HepG2 (cell line): ENCODE data around the gene FKBP10. TPM values are rescaled to one million over a fixed set of nuclear protein-coding genes. Genes with fewer than 3 reads are reported as not detected.

Source experiments
- BORCS8-MEF2B ChIP-seq: sonication (generic); formaldehyde crosslinking; IDR thresholded peaks from 2 replicates; pipeline ENCODE4 v1.8.0; 2022; ENCODE audit warnings: mild to moderate bottlenecking, missing genetic modification reagents
- KLF13 ChIP-seq: sonication (generic); formaldehyde crosslinking; IDR thresholded peaks from 2 replicates; pipeline ENCODE4 v1.4.0; 2020; ENCODE audit warnings: mild to moderate bottlenecking, missing genetic modification reagents
- SSRP1 ChIP-seq: IDR thresholded peaks from 2 replicates; pipeline ENCODE4 v1.6.1; 2016; ENCODE audit warnings: control low read depth
- ZC3H4 ChIP-seq: sonication (generic); formaldehyde crosslinking; IDR thresholded peaks from 2 replicates; pipeline ENCODE4 v1.4.0; 2020; ENCODE audit warnings: missing genetic modification reagents, borderline replicate concordance
- ZMYM4 ChIP-seq: sonication (generic); formaldehyde crosslinking; IDR thresholded peaks from 2 replicates; pipeline ENCODE4 v1.8.1; 2023; ENCODE audit warnings: mild to moderate bottlenecking, missing genetic modification reagents
- ZNF564 ChIP-seq: sonication (generic); formaldehyde crosslinking; IDR thresholded peaks from 2 replicates; pipeline ENCODE4 v1.8.1; 2023; ENCODE audit warnings: mild to moderate bottlenecking, missing genetic modification reagents
- ZNF749 ChIP-seq: sonication (generic); formaldehyde crosslinking; IDR thresholded peaks from 2 replicates; pipeline ENCODE4 v1.8.0; 2022; ENCODE audit warnings: mild to moderate bottlenecking, missing genetic modification reagents, moderate library complexity, borderline replicate concordance
- polyA plus RNA-seq, 8 experiments: library from polyadenylated mRNA; depleted of rRNA in 3 of 8; stranded (reverse) in 7 of 8; unstranded in 1 of 8; fragments of >200 nt; fragmentation: Illumina TruSeq in 4 of 8; extraction: Trizol in 4 of 8; gene quantifications; 2 replicates each; pipeline versions ENCODE4 v1.2.1 to v1.2.3, GENCODE V29; 2011 to 2016; ENCODE audit warnings: low read depth in 4 of 8, missing spikeins in 1 of 8, mixed read lengths in 1 of 8; ENCODE audit not compliant: insufficient read depth in 1 of 8
- total RNA-seq, 5 experiments: library from RNA; depleted of rRNA; stranded (reverse); fragments of >200 nt; fragmentation: Illumina TruSeq; extraction: Trizol; gene quantifications; 2 replicates each; pipeline ENCODE4 v1.2.3, GENCODE V29; 2016; ENCODE audit warnings: low read depth in 1 of 5
- TF ChIP-seq, protein P1 (sequence below): sonication (generic); formaldehyde crosslinking; IDR thresholded peaks from 2 replicates; pipeline ENCODE4 v1.4.0; 2020; ENCODE audit warnings: missing genetic modification reagents
- TF ChIP-seq, protein P2 (sequence below): sonication (generic); formaldehyde crosslinking; IDR thresholded peaks from 2 replicates; pipeline ENCODE4 v1.4.0; 2020; ENCODE audit warnings: mild to moderate bottlenecking, missing genetic modification reagents
- TF ChIP-seq, protein P3 (sequence below), 2 experiments: sonication (generic) in 1 of 2; formaldehyde crosslinking in 1 of 2; IDR thresholded peaks; 2 replicates each; pipeline versions ENCODE4 v1.5.1 to v1.6.1; 2011 to 2020; ENCODE audit warnings: borderline replicate concordance in 1 of 2, low read depth in 1 of 2, low read length in 1 of 2, mild to moderate bottlenecking in 1 of 2, missing genetic modification reagents in 1 of 2, moderate library complexity in 1 of 2
- TF ChIP-seq, protein P4 (sequence below): sonication (generic); formaldehyde crosslinking; IDR thresholded peaks from 2 replicates; pipeline ENCODE4 v1.5.0; 2020; ENCODE audit warnings: mild to moderate bottlenecking, missing genetic modification reagents, borderline replicate concordance
- TF ChIP-seq, protein P5 (sequence below): sonication (generic); formaldehyde crosslinking; IDR thresholded peaks from 2 replicates; pipeline ENCODE4 v1.4.0; 2020; ENCODE audit warnings: missing genetic modification reagents

The FKBP10 gene
- total and polyA plus RNA-seq, 2 of the 13 experiments (the other 11 are each of a cell fraction or from before 2014, with no cell fraction given), result 149 to 573 TPM

DNA sequence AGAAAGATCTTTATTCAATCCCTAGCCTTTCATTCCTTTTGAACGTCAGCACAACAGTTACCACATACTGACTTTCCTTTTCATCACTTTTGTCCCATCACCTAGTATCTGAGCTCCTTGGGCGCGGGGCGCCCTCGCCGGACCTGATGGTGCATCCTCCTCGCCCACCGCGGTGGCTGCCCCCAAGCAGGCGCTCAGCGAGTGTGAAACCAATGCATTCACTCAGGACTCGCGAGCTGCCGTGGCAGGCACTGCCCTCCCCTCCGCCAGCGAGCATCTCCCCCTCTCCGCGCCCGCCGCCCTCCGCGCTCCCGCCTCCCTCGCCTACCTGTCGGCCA, 51.7 kb downstream of the FKBP10 start (continued):
- TF ChIP-seq ZC3H4 (CRISPR knock-in tag) (no peak), ZMYM4 (CRISPR knock-in tag) (no peak), ZNF749 (no peak), SSRP1 (CRISPR knock-in tag) (no peak), KLF13 (CRISPR knock-in tag) (no peak), ZNF564 (CRISPR knock-in tag) (no peak), BORCS8-MEF2B (0 out of 2 replicates have a peak, but pooled peaks have one; percentile 12)
- TF ChIP-seq, protein P1, sequence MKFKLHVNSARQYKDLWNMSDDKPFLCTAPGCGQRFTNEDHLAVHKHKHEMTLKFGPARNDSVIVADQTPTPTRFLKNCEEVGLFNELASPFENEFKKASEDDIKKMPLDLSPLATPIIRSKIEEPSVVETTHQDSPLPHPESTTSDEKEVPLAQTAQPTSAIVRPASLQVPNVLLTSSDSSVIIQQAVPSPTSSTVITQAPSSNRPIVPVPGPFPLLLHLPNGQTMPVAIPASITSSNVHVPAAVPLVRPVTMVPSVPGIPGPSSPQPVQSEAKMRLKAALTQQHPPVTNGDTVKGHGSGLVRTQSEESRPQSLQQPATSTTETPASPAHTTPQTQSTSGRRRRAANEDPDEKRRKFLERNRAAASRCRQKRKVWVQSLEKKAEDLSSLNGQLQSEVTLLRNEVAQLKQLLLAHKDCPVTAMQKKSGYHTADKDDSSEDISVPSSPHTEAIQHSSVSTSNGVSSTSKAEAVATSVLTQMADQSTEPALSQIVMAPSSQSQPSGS, result no peak
- TF ChIP-seq, protein P2, sequence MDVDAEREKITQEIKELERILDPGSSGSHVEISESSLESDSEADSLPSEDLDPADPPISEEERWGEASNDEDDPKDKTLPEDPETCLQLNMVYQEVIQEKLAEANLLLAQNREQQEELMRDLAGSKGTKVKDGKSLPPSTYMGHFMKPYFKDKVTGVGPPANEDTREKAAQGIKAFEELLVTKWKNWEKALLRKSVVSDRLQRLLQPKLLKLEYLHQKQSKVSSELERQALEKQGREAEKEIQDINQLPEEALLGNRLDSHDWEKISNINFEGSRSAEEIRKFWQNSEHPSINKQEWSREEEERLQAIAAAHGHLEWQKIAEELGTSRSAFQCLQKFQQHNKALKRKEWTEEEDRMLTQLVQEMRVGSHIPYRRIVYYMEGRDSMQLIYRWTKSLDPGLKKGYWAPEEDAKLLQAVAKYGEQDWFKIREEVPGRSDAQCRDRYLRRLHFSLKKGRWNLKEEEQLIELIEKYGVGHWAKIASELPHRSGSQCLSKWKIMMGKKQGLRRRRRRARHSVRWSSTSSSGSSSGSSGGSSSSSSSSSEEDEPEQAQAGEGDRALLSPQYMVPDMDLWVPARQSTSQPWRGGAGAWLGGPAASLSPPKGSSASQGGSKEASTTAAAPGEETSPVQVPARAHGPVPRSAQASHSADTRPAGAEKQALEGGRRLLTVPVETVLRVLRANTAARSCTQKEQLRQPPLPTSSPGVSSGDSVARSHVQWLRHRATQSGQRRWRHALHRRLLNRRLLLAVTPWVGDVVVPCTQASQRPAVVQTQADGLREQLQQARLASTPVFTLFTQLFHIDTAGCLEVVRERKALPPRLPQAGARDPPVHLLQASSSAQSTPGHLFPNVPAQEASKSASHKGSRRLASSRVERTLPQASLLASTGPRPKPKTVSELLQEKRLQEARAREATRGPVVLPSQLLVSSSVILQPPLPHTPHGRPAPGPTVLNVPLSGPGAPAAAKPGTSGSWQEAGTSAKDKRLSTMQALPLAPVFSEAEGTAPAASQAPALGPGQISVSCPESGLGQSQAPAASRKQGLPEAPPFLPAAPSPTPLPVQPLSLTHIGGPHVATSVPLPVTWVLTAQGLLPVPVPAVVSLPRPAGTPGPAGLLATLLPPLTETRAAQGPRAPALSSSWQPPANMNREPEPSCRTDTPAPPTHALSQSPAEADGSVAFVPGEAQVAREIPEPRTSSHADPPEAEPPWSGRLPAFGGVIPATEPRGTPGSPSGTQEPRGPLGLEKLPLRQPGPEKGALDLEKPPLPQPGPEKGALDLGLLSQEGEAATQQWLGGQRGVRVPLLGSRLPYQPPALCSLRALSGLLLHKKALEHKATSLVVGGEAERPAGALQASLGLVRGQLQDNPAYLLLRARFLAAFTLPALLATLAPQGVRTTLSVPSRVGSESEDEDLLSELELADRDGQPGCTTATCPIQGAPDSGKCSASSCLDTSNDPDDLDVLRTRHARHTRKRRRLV, result no peak
- TF ChIP-seq, protein P3, sequence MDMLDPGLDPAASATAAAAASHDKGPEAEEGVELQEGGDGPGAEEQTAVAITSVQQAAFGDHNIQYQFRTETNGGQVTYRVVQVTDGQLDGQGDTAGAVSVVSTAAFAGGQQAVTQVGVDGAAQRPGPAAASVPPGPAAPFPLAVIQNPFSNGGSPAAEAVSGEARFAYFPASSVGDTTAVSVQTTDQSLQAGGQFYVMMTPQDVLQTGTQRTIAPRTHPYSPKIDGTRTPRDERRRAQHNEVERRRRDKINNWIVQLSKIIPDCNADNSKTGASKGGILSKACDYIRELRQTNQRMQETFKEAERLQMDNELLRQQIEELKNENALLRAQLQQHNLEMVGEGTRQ (IDR thresholded peaks at IDR 0.05; ENCODE audit: low read depth, low read length), result no peak
- TF ChIP-seq, protein P3 (CRISPR knock-in tag; IDR thresholded peaks at IDR 0.05; ENCODE audit: borderline replicate concordance), result no peak
- TF ChIP-seq, protein P4, sequence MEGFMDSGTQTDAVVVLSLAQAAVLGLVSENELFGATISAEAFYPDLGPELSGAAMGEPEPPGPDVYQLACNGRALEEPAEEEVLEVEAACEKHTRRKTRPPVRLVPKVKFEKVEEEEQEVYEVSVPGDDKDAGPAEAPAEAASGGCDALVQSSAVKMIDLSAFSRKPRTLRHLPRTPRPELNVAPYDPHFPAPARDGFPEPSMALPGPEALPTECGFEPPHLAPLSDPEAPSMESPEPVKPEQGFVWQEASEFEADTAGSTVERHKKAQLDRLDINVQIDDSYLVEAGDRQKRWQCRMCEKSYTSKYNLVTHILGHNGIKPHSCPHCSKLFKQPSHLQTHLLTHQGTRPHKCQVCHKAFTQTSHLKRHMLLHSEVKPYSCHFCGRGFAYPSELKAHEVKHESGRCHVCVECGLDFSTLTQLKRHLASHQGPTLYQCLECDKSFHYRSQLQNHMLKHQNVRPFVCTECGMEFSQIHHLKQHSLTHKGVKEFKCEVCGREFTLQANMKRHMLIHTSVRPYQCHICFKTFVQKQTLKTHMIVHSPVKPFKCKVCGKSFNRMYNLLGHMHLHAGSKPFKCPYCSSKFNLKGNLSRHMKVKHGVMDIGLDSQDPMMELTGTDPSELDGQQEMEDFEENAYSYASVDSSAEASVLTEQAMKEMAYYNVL (CRISPR knock-in tag), result no peak; the same call in 1 of the 2 replicates
- TF ChIP-seq, protein P5, sequence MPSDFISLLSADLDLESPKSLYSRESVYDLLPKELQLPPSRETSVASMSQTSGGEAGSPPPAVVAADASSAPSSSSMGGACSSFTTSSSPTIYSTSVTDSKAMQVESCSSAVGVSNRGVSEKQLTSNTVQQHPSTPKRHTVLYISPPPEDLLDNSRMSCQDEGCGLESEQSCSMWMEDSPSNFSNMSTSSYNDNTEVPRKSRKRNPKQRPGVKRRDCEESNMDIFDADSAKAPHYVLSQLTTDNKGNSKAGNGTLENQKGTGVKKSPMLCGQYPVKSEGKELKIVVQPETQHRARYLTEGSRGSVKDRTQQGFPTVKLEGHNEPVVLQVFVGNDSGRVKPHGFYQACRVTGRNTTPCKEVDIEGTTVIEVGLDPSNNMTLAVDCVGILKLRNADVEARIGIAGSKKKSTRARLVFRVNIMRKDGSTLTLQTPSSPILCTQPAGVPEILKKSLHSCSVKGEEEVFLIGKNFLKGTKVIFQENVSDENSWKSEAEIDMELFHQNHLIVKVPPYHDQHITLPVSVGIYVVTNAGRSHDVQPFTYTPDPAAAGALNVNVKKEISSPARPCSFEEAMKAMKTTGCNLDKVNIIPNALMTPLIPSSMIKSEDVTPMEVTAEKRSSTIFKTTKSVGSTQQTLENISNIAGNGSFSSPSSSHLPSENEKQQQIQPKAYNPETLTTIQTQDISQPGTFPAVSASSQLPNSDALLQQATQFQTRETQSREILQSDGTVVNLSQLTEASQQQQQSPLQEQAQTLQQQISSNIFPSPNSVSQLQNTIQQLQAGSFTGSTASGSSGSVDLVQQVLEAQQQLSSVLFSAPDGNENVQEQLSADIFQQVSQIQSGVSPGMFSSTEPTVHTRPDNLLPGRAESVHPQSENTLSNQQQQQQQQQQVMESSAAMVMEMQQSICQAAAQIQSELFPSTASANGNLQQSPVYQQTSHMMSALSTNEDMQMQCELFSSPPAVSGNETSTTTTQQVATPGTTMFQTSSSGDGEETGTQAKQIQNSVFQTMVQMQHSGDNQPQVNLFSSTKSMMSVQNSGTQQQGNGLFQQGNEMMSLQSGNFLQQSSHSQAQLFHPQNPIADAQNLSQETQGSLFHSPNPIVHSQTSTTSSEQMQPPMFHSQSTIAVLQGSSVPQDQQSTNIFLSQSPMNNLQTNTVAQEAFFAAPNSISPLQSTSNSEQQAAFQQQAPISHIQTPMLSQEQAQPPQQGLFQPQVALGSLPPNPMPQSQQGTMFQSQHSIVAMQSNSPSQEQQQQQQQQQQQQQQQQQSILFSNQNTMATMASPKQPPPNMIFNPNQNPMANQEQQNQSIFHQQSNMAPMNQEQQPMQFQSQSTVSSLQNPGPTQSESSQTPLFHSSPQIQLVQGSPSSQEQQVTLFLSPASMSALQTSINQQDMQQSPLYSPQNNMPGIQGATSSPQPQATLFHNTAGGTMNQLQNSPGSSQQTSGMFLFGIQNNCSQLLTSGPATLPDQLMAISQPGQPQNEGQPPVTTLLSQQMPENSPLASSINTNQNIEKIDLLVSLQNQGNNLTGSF (CRISPR knock-in tag), result no peak
